GM12878 (cell line): ENCODE results near the gene PCDHGC3.

Source experiments
- ATF3 ChIP-seq: IDR thresholded peaks from 2 replicates; pipeline ENCODE4 v1.6.1; 2011; ENCODE audit warnings: low read depth, mild to moderate bottlenecking, low read length, moderate library complexity, borderline replicate concordance; ENCODE audit errors: extremely low read depth
- BACH1 ChIP-seq: fragments of 450-650 bp; IDR thresholded peaks from 2 replicates; pipeline ENCODE4 v1.6.1; 2017; ENCODE audit warnings: mild to moderate bottlenecking, borderline replicate concordance
- CTCF ChIP-seq, 3 experiments: IDR thresholded peaks in 2 of 3; conservative IDR thresholded peaks in 1 of 3; 2 replicates each; pipeline ENCODE4 v1.5.1; 2011; ENCODE audit warnings: low read depth in 3 of 3, low read length in 3 of 3, mild to moderate bottlenecking in 3 of 3, control low read depth in 2 of 3, moderate library complexity in 2 of 3, inconsistent platforms in 1 of 3, mixed read lengths in 1 of 3; ENCODE audit not compliant: control insufficient read depth in 2 of 3, insufficient read depth in 1 of 3; ENCODE audit errors: extremely low read depth in 1 of 3
- EP300 ChIP-seq, 2 experiments: fragments of 150-350 bp in 1 of 2; IDR thresholded peaks; 2 replicates each; pipeline ENCODE4 v1.6.1; 2011 to 2012; ENCODE audit warnings: low read depth in 2 of 2, low read length in 2 of 2, borderline replicate concordance in 1 of 2, improper control_type of control experiment in 1 of 2, inconsistent platforms in 1 of 2; ENCODE audit not compliant: control insufficient read depth in 1 of 2
- EZH2 ChIP-seq: IDR thresholded peaks from 2 replicates; pipeline ENCODE4 v1.6.1; 2012; ENCODE audit warnings: low read depth, mild to moderate bottlenecking, control low read depth, inconsistent platforms, low read length, borderline replicate concordance; ENCODE audit not compliant: control insufficient read depth
- KDM1A ChIP-seq: fragments of 200-600 bp; sonication (generic); IDR thresholded peaks from 2 replicates; pipeline ENCODE4 v1.6.1; 2016; ENCODE audit warnings: borderline replicate concordance
- MAX ChIP-seq: IDR thresholded peaks from 2 replicates; pipeline ENCODE4 v1.6.1; 2012; ENCODE audit warnings: low read depth, low read length, improper control_type of control experiment
- NFIC ChIP-seq: IDR thresholded peaks from 2 replicates; pipeline ENCODE4 v1.6.1; 2012; ENCODE audit warnings: low read depth, mild to moderate bottlenecking, inconsistent platforms, low read length, moderate library complexity
- ZNF274 ChIP-seq: IDR thresholded peaks from one replicate; pipeline ENCODE4 v1.8.0; 2011; ENCODE audit not compliant: insufficient read length, insufficient read depth

GRCh38 chr5:141510160-141510559 lies 34.4 kb downstream of the PCDHGC3 start:
- TF ChIP-seq MAX (no peak), CTCF (IDR thresholded peaks at IDR 0.05 in 2 of 3, conservative IDR thresholded peaks at IDR 0.05 in 1 of 3; ENCODE audit: control insufficient read depth in 2 of 3, extremely low read depth in 1 of 3, insufficient read depth in 1 of 3, low read depth in 3 of 3, low read length in 3 of 3) (no peak), EP300 (IDR thresholded peaks at IDR 0.05; ENCODE audit: borderline replicate concordance in 1 of 2, control insufficient read depth in 1 of 2, low read depth in 2 of 2, low read length in 2 of 2) (no peak), ATF3 (no peak), BACH1 (no peak), KDM1A (no peak), ZNF274 (no peak), EZH2 (no peak), NFIC (no peak)
